Activated T-cell treated with anti-CD3 and anti-CD28 coated beads, Interleukin-2, amount 50 U/mL, for 1 hour (primary cell): ENCODE measurements around the gene CRYBG2.

ENCODE experiments used
- DNase-seq: peaks from one replicate; pipeline ENCODE4 v3.0.0-alpha.2; 2020

Gene CRYBG2

GRCh38 chr1:26290122-26290881, 63.6 kb downstream of the CRYBG2 start:
- no peak for DNase-seq

- DNase-seq = peak; percentile 38
These were observed 64.5 kb downstream of the CRYBG2 start for GRCh38 chr1:26289158-26290059.

DNA sequence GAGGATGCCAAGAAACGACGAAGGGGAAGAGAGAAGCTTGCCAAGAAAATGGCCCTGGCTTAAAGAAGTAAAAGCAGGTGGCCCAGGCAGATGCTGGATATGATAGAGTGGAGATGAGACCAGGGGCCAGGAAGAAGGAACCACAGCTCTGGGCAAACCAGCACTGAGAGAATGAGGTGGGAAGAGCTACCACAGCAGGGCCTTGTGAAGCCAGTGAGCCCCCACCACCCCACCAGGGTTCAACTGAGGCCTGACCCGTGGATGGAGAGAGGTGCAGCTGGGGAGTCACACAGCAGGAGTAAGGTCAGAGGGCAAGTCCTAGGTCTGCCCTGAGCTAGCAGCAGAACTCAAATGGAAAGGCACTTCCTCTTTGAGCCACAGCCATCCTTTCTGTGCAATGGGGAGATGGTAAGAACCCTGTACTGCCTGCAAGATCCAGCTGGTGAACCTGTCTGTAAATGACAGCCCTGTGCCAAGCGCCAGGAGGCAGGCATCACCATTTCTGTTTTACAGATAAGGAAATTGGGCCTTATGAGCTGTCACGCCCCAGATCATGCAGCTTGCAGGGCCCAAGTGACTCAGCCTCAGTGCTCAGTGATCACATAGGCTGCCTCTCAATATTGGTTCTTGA, 65.5 kb downstream of the CRYBG2 start:
- DNase-seq = peak; percentile 65

- no peak for DNase-seq
These were observed 66.1 kb downstream of the CRYBG2 start for GRCh38 chr1:26287811-26288210.

- DNase-seq = peak; percentile 68
These were observed 66.8 kb downstream of the CRYBG2 start for GRCh38 chr1:26287033-26287711.

DNA sequence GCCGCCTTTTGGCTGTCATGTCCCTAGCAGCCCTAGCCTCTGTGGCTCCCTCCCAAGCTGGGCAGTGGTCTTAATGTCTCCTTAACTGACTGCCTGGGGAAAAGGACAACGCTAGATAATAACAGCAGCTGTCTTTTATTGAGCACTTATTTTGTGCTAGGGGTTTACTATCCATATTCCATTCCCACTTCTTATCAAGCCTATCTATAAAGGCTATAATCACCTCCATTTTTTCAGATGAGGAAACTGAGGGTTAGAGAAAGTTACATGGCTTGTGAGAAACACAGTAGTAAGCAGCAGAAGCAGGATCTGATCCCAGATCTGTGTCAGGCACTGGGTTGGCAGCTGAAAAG, 67.9 kb downstream of the CRYBG2 start:
- no peak for DNase-seq

DNA sequence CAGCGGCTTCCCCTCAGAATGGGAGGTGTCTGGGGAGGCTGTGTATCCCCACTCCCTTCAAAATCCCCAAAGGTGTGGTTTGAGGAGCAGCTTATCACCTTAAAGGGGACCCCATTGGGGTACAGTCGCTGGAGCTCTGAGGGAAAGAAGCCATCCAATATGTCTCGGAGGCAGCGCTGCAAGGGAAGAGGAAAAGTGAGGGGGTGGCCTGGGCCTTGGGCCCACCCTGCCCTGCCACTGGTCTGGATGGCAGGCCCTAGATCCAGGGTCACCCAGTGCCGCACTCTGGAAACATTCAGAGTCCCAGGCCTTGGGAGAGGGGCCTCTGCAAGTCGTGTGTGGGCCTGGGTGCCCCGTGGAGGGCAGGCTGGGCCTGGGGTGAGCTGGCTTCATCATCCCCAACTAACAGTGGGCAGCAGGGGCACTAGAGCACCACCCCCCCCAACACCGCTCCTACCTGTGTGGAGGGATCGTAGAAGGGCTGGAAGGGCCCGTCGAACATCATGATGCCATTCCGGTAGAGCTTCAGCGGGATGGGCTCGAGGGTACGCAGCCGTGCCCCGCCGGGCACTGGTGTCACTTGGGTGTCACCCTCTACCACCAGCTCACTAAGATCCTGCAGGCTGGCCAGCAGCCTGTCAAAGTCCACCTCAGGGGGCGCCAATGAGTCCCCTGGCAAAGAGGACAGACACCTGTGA, 68.4 kb downstream of the CRYBG2 start:
- DNase-seq = peak; percentile 59

DNA sequence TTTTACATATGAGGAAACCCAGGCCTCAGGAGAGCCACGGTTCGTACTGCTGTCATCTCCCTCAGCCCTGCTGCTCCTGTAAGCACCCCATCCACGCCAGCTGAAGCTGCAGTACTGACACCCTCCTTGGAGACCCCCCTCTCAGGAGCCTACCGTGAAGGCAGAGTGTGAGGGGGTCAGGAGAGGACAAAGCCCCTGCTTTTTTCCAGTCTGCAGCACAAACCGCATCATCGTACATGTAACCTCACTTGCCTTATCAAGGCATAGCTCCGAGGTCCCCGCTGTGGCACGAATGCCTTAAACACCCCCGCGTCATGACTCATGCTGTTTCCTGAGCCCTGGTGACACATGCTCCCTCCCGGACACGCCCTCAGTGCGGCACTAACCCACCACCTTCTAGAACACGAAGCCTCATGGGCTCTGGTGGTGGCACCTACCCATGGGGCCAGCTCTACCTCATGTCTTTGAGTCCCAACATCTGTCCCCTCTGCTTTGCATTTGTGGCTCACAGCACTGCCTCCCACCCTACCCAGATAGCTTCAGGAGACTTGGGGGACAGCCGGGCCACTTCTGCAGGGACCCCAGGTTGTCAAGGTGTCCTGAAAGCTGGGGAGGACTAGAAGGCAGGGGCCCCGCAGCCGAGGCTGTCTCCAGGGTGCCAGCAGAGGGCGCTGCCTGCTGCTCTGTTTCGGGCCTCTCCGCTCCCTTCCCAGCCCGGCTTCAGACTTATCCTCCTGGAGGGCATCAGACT, 69.2 kb downstream of the CRYBG2 start:
- DNase-seq = peak; percentile 88

DNA sequence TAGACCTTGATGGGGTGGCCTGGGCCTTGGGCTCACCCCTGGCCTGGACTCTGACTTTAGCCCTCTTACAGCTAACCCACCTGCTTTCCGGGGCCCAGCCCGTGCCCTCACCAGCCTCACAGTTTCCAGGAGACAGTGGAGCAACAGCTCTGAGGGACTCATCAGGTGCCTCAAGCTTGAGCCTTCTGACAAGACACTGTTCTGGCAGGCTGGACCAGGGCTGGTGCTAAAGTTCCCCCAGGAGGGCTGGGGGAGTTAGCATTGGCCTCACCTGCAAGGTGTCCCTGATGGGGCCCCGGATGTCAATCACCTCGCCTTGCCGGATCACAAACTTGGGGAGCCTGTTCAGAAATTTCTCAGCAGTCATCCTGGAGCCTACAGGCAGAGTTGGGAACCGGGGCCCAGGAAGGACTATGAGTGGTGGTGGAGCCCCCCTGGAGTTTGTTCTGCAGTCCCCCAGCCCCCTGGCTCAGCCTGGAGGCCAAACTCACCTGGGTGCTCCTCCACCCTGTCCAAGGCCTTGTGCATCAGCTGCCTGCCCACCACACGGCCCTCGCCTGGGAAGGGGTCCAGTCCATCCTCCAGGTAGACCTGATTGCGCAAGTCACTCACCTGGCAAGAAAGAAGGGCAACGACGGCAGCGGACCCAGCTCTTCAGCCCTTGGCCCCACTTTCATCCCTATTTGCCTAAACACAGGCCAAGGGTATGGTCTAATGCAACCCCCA, 69.9 kb downstream of the CRYBG2 start:
- DNase-seq = peak; percentile 51

DNA sequence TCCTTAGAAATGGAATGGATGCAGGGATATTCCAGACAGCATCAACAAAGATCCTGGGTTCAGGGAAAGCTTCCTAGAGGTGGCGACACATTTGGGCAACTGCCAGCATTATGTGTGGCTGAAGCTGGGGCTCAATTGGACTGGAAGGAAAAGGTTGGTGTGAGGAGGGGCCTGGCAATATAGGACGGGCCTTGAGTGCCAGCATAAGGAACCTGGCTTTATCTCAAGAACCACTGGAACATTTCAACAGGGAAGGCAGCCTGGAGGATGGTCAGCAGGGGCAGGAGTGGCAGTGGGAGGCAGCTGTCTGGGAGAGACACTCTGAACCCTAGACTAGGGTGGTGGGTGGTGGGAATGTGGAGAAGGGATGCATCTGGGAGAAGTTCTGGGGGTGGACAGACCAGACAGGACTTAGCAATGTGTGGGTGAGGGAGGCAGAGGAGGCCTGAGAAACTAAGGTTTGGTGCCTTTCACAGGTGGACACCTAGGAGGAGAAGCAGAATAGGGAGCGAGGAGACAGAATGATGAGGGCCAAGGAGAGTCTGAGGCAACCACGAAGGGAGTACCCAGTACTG, 70.6 kb downstream of the CRYBG2 start:
- peak; percentile 30 for DNase-seq

GRCh38 chr1:26282401-26282918, 71.5 kb downstream of the CRYBG2 start:
- DNase-seq = peak; percentile 44

- DNase-seq = peak; percentile 45
These were observed 72.0 kb downstream of the CRYBG2 start for GRCh38 chr1:26281971-26282370.

GRCh38 chr1:26281091-26281958, 72.6 kb downstream of the CRYBG2 start:
- DNase-seq = peak; percentile 55

GRCh38 chr1:26280333-26281042, 73.4 kb downstream of the CRYBG2 start:
- no peak for DNase-seq

DNA sequence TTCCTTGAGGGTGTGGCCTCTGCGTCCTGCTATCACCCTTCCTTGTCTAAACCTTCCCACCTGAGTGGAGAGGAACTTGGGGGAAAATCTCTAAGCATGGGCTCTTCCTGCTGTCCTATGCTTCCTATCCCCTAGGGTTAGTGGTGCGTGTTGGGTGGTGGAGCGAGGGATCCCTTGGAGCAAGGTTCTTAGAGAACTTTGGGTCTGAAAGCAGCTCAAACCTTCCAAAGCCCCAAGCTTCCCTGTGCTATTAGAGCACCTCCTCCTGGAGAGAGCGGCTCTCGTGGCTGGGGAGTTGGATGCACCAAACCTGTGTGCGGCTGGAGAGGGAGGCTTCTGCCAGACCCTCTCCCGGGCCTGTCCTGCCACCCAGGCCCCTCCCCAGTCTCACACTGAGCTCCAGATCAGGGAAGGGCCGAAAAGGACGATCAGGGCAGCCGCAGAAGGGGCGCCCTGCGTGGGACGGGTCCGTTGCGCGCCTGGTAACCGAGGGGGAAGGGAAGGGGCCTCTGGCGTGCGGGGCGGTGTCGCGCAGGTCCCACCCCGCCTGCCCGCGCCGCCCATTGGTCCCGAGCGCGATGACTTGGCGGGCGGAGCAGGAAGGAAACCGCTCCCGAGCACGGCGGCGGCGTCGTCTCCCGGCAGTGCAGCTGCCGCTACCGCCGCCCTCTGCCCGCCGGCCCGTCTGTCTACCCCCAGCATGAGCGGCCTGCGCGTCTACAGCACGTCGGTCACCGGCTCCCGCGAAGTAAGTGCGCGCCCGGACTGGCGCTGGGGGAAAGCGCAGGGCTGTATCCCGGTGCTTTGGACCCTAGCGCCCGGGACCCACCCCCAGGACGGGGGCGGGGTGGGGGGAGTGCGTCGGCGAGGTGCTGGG, 74.2 kb downstream of the CRYBG2 start, which contains the start of gene SH3BGRL3:
SH3BGRL3 (plus strand) TSS at position 631 of the 877 bp plus-strand sequence; CDS start at position 701, 70 bp downstream.
- peak; percentile 88 for DNase-seq

GRCh38 chr1:26278724-26279455, 75.0 kb downstream of the CRYBG2 start:
- DNase-seq = peak; percentile 43

DNA sequence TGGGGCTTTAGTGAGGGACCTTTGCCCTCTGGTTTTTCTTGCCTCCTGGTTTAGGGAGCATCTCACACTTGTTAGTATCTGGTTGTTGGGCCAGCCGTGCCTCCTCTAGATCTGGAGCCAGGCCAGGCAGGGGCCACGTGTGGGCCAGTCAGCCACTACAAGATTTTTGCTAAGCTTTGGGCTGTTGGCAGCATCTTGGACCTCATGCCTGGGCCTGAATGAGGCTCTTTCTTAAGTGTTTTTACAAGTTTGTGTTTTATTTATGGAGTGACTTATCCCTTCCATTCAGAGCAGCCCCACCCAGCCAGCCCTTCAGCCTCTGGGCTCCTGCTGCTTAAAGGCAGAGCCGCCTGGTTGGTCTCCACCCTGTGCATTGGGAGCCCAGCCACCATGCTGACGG, 75.6 kb downstream of the CRYBG2 start:
- DNase-seq = no peak
